Sigmoid colon (tissue), 7 donors: ENCODE measurements around the gene PARD3. TPM values are rescaled to one million over a fixed set of nuclear protein-coding genes. Genes with fewer than 3 reads are reported as not detected.

Experiments used
- DNase-seq: peaks from one replicate; pipeline ENCODE4 v3.0.0-alpha.2; 2019
- H3K27ac ChIP-seq, 4 donors: fragments of 200-600 bp; sonication (generic); one replicate each; pipeline ENCODE4 v1.5.1; 2016 to 2019; ENCODE audit warnings: mild to moderate bottlenecking in 1 of 4
- H3K27me3 ChIP-seq, 3 donors: fragments of 200-600 bp; sonication (generic); one replicate each; pipeline ENCODE4 v1.5.1; 2019; ENCODE audit warnings: mild to moderate bottlenecking in 1 of 3
- H3K36me3 ChIP-seq, 4 donors: fragments of 200-600 bp; sonication (generic); one replicate each; pipeline ENCODE4 v1.5.1; 2016 to 2019
- H3K4me1 ChIP-seq, 4 donors: fragments of 200-600 bp; sonication (generic); one replicate each; pipeline ENCODE4 v1.5.1; 2017 to 2019
- H3K4me3 ChIP-seq, 4 donors: fragments of 200-600 bp; sonication (generic); one replicate each; pipeline ENCODE4 v1.5.1; 2017 to 2019; ENCODE audit warnings: mild to moderate bottlenecking in 2 of 4, moderate library complexity in 1 of 4
- H3K9me3 ChIP-seq, 4 donors: fragments of 200-600 bp in 3 of 4; sonication (generic) in 3 of 4; one replicate each; pipeline versions ENCODE4 v1.5.1 to v1.6.1; 2013 to 2019
- CTCF ChIP-seq, 4 experiments: fragments of 450-650 bp in 3 of 4; fragments of 200-600 bp in 1 of 4; IDR thresholded peaks; one replicate each; pipeline ENCODE4 v1.5.1; 2016 to 2019; ENCODE audit warnings: antibody characterized with exemption in 4 of 4, mild to moderate bottlenecking in 3 of 4, moderate library complexity in 2 of 4
- EP300 ChIP-seq, 4 donors: sonication (generic); formaldehyde crosslinking; IDR thresholded peaks; one replicate each; pipeline ENCODE4 v1.6.1; 2017; ENCODE audit warnings: antibody characterized with exemption in 4 of 4
- POLR2A ChIP-seq, 2 donors: fragments of 450-650 bp; IDR thresholded peaks; one replicate each; pipeline ENCODE4 v1.6.1; 2016; ENCODE audit warnings: antibody characterized with exemption in 2 of 2, mild to moderate bottlenecking in 2 of 2, moderate library complexity in 2 of 2
- POLR2AphosphoS5 ChIP-seq, 4 donors: sonication (generic); formaldehyde crosslinking; IDR thresholded peaks; one replicate each; pipeline ENCODE4 v1.6.1; 2017; ENCODE audit warnings: antibody characterized with exemption in 4 of 4
- WGBS, 2 donors: extraction: QIAGEN DNeasy Blood & Tissue Kit; methylation state at CpG; one replicate each; pipeline ENCODE4 v1.1.7; 2013; 5-methylcytosine and 5-hydroxymethylcytosine counted together
- intact Hi-C: fragments of 100-400 bp; cut with DNase I; formaldehyde crosslinking; loops from one replicate; pipeline ENCODE4 v1.15.1; 2023
- polyA plus RNA-seq, 3 donors: library from polyadenylated mRNA; stranded (reverse); fragments of 200-250 nt; gene quantifications; one replicate each; pipeline ENCODE4 v1.2.3, GENCODE V29; 2013
- total RNA-seq, 4 donors: library from RNA; depleted of rRNA; stranded (reverse); fragments of >200 nt; gene quantifications; one replicate each; pipeline ENCODE4 v1.1.0, GENCODE V29; 2016
- donor health status: healthy with polysubstance abuse.
- donor health status: Bipolar disorder and iron deficiency.
- donor health status: healthy.

The PARD3 gene
- total and polyA plus RNA-seq, 7 donors, result 17.5 to 96.4 (median 75.9) TPM

GRCh38 chr10:34705563-34705962 is 109.5 kb downstream of the PARD3 start:
- Histone ChIP-seq H3K36me3 (no peaks in the 10 kb centered on the region), H3K4me1 (peaks cover 0 to 90% (median 77%) of the 10 kb centered on the region in 4 donors), H3K27me3 (no peaks in the 10 kb centered on the region), H3K4me3 (no peak overlapping the region), H3K27ac (peak overlapping the region in 3 of 4 donors; percentile 58 to 72 (median 66)), H3K9me3 (no peaks in the 10 kb centered on the region)
- no peak for TF ChIP-seq EP300 (IDR thresholded peaks at IDR 0.05)
- TF ChIP-seq CTCF (IDR thresholded peaks at IDR 0.05), result no peak
- no peak for TF ChIP-seq POLR2A (IDR thresholded peaks at IDR 0.05)
- no peak for TF ChIP-seq POLR2AphosphoS5 (IDR thresholded peaks at IDR 0.05)
- 53 to 79% methylated on average over 1 of the region's 1 CpG for WGBS, 2 donors
- DNase-seq, result no peak
- intact Hi-C loops, result no loop called here

GRCh38 chr10:34704526-34705184 is 110.4 kb downstream of the PARD3 start:
- no peaks in the 10 kb centered on the region for H3K9me3 ChIP-seq
- H3K4me1 ChIP-seq, result peaks cover 0 to 89% (median 76%) of the 10 kb centered on the region in 4 donors
- peak overlapping the region in 3 of 4 donors; percentile 58 to 72 (median 66) for H3K27ac ChIP-seq
- intact Hi-C loops, result no loop called here
- TF ChIP-seq EP300 (IDR thresholded peaks at IDR 0.05) (no peak), CTCF (IDR thresholded peaks at IDR 0.05) (no peak), POLR2AphosphoS5 (IDR thresholded peaks at IDR 0.05) (peak; percentile 22 to 51 (median 36))
- 25 to 57% methylated on average over 2 of the region's 2 CpGs for WGBS, 2 donors
- no peaks in the 10 kb centered on the region for H3K27me3 ChIP-seq
- H3K36me3 ChIP-seq, result no peaks in the 10 kb centered on the region
- H3K4me3 ChIP-seq, result no peak overlapping the region
- DNase-seq, result no peak

GRCh38 chr10:34702982-34703381 is 112.1 kb downstream of the PARD3 start:
- intact Hi-C loops, result no loop called here
- 81 to 86% methylated on average over 2 of the region's 2 CpGs for WGBS, 2 donors
- TF ChIP-seq CTCF (IDR thresholded peaks at IDR 0.05), result no peak
- TF ChIP-seq EP300 (IDR thresholded peaks at IDR 0.05), result no peak
- no peak for TF ChIP-seq POLR2A (IDR thresholded peaks at IDR 0.05)
- no peak for TF ChIP-seq POLR2AphosphoS5 (IDR thresholded peaks at IDR 0.05)
- Histone ChIP-seq H3K27me3 (no peaks in the 10 kb centered on the region), H3K27ac (peak overlapping the region; percentile 33 to 72 (median 62)), H3K4me1 (peaks cover 0 to 81% (median 77%) of the 10 kb centered on the region in 4 donors), H3K36me3 (no peaks in the 10 kb centered on the region), H3K4me3 (no peak overlapping the region), H3K9me3 (no peaks in the 10 kb centered on the region)
- DNase-seq, result no peak

GRCh38 chr10:34702093-34702937 is 112.8 kb downstream of the PARD3 start:
- intact Hi-C loops, result no loop called here
- TF ChIP-seq POLR2AphosphoS5 (IDR thresholded peaks at IDR 0.05), result no peak
- TF ChIP-seq CTCF (IDR thresholded peaks at IDR 0.05), result no peak
- Histone ChIP-seq H3K9me3 (no peaks in the 10 kb centered on the region), H3K27ac (peak overlapping the region; percentile 33 to 72 (median 60)), H3K4me3 (no peak overlapping the region), H3K27me3 (no peaks in the 10 kb centered on the region), H3K4me1 (peaks cover 0 to 79% (median 72%) of the 10 kb centered on the region in 4 donors), H3K36me3 (no peaks in the 10 kb centered on the region)
- 92 to 95% methylated on average over 8 of the region's 8 CpGs for WGBS, 2 donors
- no peak for DNase-seq
